IMR-90 (cell line): ENCODE data around the gene ACTG2.

Experiments
- BHLHE40 ChIP-seq: fragments of 150-350 bp; IDR thresholded peaks from 2 replicates; pipeline ENCODE4 v1.6.1; 2016; ENCODE audit warnings: mild to moderate bottlenecking, low read depth, low read length
- CTCF ChIP-seq: conservative IDR thresholded peaks from 2 replicates; pipeline ENCODE4 v1.5.1; 2012; ENCODE audit warnings: mild to moderate bottlenecking, low read depth, low read length, improper control_type of control experiment
- ELK1 ChIP-seq: fragments of 150-350 bp; IDR thresholded peaks from 2 replicates; pipeline ENCODE4 v1.6.1; 2016; ENCODE audit warnings: low read depth, mild to moderate bottlenecking, low read length, moderate library complexity, borderline replicate concordance
- FOS ChIP-seq: fragments of 150-350 bp; IDR thresholded peaks from 2 replicates; pipeline ENCODE4 v1.6.1; 2016; ENCODE audit warnings: low read depth, low read length
- MAFK ChIP-seq: IDR thresholded peaks from 2 replicates; pipeline ENCODE4 v1.6.1; 2012; ENCODE audit warnings: low read depth, low read length, improper control_type of control experiment
- MAZ ChIP-seq: IDR thresholded peaks from 2 replicates; pipeline ENCODE4 v1.6.1; 2012; ENCODE audit warnings: low read depth, mild to moderate bottlenecking, low read length, improper control_type of control experiment, moderate library complexity, borderline replicate concordance
- MXI1 ChIP-seq: IDR thresholded peaks from 2 replicates; pipeline ENCODE4 v1.6.1; 2012; ENCODE audit warnings: low read depth, mild to moderate bottlenecking, low read length, moderate library complexity, borderline replicate concordance
- POLR2A ChIP-seq: IDR thresholded peaks from 2 replicates; pipeline ENCODE4 v1.6.1; 2012; ENCODE audit warnings: mild to moderate bottlenecking, low read depth, low read length
- RAD21 ChIP-seq: IDR thresholded peaks from 2 replicates; pipeline ENCODE4 v1.6.1; 2012; ENCODE audit warnings: low read length, improper control_type of control experiment
- RCOR1 ChIP-seq: IDR thresholded peaks from 2 replicates; pipeline ENCODE4 v1.6.1; 2012; ENCODE audit warnings: mild to moderate bottlenecking, low read length, improper control_type of control experiment; ENCODE audit not compliant: insufficient replicate concordance
- RFX5 ChIP-seq: IDR thresholded peaks from 2 replicates; pipeline ENCODE4 v1.8.0; 2012; ENCODE audit warnings: low read depth, mild to moderate bottlenecking, low read length, moderate library complexity
- USF2 ChIP-seq: fragments of 150-350 bp; IDR thresholded peaks from 2 replicates; pipeline ENCODE4 v1.6.1; 2017; ENCODE audit warnings: mild to moderate bottlenecking, antibody characterized with exemption, low read length, low read depth

- no peak for TF ChIP-seq CTCF
- no peak for TF ChIP-seq MAZ
- no peak for TF ChIP-seq MXI1
- no peak for TF ChIP-seq USF2
- no peak for TF ChIP-seq RCOR1
- no peak for TF ChIP-seq POLR2A
- TF ChIP-seq FOS = no peak
- no peak for TF ChIP-seq MAFK
- TF ChIP-seq RFX5 = no peak
- TF ChIP-seq ELK1 = no peak
- no peak for TF ChIP-seq RAD21
- TF ChIP-seq BHLHE40 = no peak
Observed at GRCh38 chr2:73850009-73850408, 42.8 kb upstream of the ACTG2 start.
